Ascending aorta (tissue), 2 donors: ENCODE results near the gene PLEKHA5. TPM values are rescaled to one million over a fixed set of nuclear protein-coding genes. Genes with fewer than 3 reads are reported as not detected.

ENCODE experiments used
- DNase-seq, 2 donors: peaks; one replicate each; pipeline ENCODE4 v3.0.0-alpha.2; 2019; ENCODE audit warnings: low spot score in 2 of 2
- H3K27ac ChIP-seq, 2 donors: fragments of 200-600 bp; sonication (generic); one replicate each; pipeline ENCODE4 v1.5.1; 2016 to 2017; ENCODE audit warnings: mild to moderate bottlenecking in 1 of 2
- H3K27me3 ChIP-seq: fragments of 200-600 bp; sonication (generic); one replicate; pipeline ENCODE4 v1.5.1; 2017
- H3K36me3 ChIP-seq, 2 donors: fragments of 200-600 bp; sonication (generic); one replicate each; pipeline ENCODE4 v1.5.1; 2016
- H3K4me1 ChIP-seq, 2 donors: fragments of 200-600 bp; sonication (generic); one replicate each; pipeline ENCODE4 v1.5.1; 2016 to 2017; ENCODE audit warnings: mild to moderate bottlenecking in 1 of 2
- H3K4me3 ChIP-seq, 2 donors: fragments of 200-600 bp; sonication (generic); one replicate each; pipeline ENCODE4 v1.5.1; 2016 to 2017; ENCODE audit warnings: mild to moderate bottlenecking in 1 of 2
- H3K9me3 ChIP-seq, 2 donors: fragments of 200-600 bp; sonication (generic); one replicate each; pipeline ENCODE4 v1.5.1; 2016
- CTCF ChIP-seq, 3 experiments: fragments of 200-600 bp in 2 of 3; fragments of 450-650 bp in 1 of 3; sonication (generic) in 2 of 3; IDR thresholded peaks; one replicate each; pipeline ENCODE4 v1.5.1; 2016 to 2019; ENCODE audit warnings: antibody characterized with exemption in 3 of 3, mild to moderate bottlenecking in 1 of 3, moderate library complexity in 1 of 3
- intact Hi-C: fragments of 100-400 bp; cut with DNase I; formaldehyde crosslinking; loops from one replicate; pipeline ENCODE4 v1.15.1; 2023
- total RNA-seq: library from RNA; depleted of rRNA; stranded (reverse); fragments of >200 nt; gene quantifications from one replicate; pipeline ENCODE4 v1.1.0, GENCODE V29; 2016

PLEKHA5 gene
- total RNA-seq, 1 donor from 2014 or later: 11.8 TPM

- peaks cover 0 to 8% of the 10 kb centered on the region in 2 donors for H3K36me3 ChIP-seq
- no peaks in the 10 kb centered on the region for H3K27me3 ChIP-seq
- no peak overlapping the region for H3K27ac ChIP-seq
- no peaks in the 10 kb centered on the region for H3K9me3 ChIP-seq
- H3K4me3 ChIP-seq: no peak overlapping the region
- no peaks in the 10 kb centered on the region for H3K4me1 ChIP-seq
- intact Hi-C loops: no loop called here
- DNase-seq: no peak
- TF ChIP-seq CTCF (IDR thresholded peaks at IDR 0.05): no peak
These were observed 176.8 kb downstream of the PLEKHA5 start for GRCh38 chr12:19306366-19306765.

- intact Hi-C loops: no loop called here
- no peak overlapping the region for H3K27ac ChIP-seq
These were observed 177.9 kb downstream of the PLEKHA5 start for GRCh38 chr12:19307451-19307850.

GRCh38 chr12:19311165-19311564 is 181.6 kb downstream of the PLEKHA5 start:
- H3K27ac ChIP-seq: no peak overlapping the region
- intact Hi-C loops: no loop called here
- H3K27me3 ChIP-seq: no peaks in the 10 kb centered on the region
- peaks cover 0 to 8% of the 10 kb centered on the region in 2 donors for H3K36me3 ChIP-seq
- H3K9me3 ChIP-seq: no peaks in the 10 kb centered on the region
- DNase-seq: no peak
- H3K4me3 ChIP-seq: no peak overlapping the region
- no peaks in the 10 kb centered on the region for H3K4me1 ChIP-seq
- TF ChIP-seq CTCF (IDR thresholded peaks at IDR 0.05): no peak

More at GRCh38 chr12:19307451-19307850, 177.9 kb downstream of the PLEKHA5 start:
- no peak for TF ChIP-seq CTCF (IDR thresholded peaks at IDR 0.05)
- Histone ChIP-seq H3K36me3 (peaks cover 0 to 8% of the 10 kb centered on the region in 2 donors), H3K4me3 (no peak overlapping the region), H3K27me3 (no peaks in the 10 kb centered on the region), H3K4me1 (no peaks in the 10 kb centered on the region), H3K9me3 (no peaks in the 10 kb centered on the region)
- DNase-seq: no peak

- no peak for TF ChIP-seq CTCF (IDR thresholded peaks at IDR 0.05)
- Histone ChIP-seq H3K4me1 (no peaks in the 10 kb centered on the region), H3K4me3 (no peak overlapping the region), H3K27ac (no peak overlapping the region), H3K36me3 (no peaks in the 10 kb centered on the region), H3K27me3 (no peaks in the 10 kb centered on the region), H3K9me3 (no peaks in the 10 kb centered on the region)
- intact Hi-C loops: no loop called here
- DNase-seq: no peak
These were observed 183.1 kb downstream of the PLEKHA5 start for GRCh38 chr12:19312637-19313036.

- TF ChIP-seq CTCF (IDR thresholded peaks at IDR 0.05): no peak
- H3K27me3 ChIP-seq: no peaks in the 10 kb centered on the region
- intact Hi-C loops: no loop called here
- H3K4me1 ChIP-seq: no peaks in the 10 kb centered on the region
- H3K36me3 ChIP-seq: no peaks in the 10 kb centered on the region
- H3K27ac ChIP-seq: no peak overlapping the region
- no peak for DNase-seq
- H3K9me3 ChIP-seq: no peaks in the 10 kb centered on the region
- no peak overlapping the region for H3K4me3 ChIP-seq
These were observed 186.9 kb downstream of the PLEKHA5 start for GRCh38 chr12:19316425-19316824.

GRCh38 chr12:19322376-19322775 is 192.8 kb downstream of the PLEKHA5 start:
- H3K36me3 ChIP-seq: peaks cover 4 to 7% of the 10 kb centered on the region in 2 donors
- no peaks in the 10 kb centered on the region for H3K27me3 ChIP-seq
- intact Hi-C loops: no loop called here
- TF ChIP-seq CTCF (IDR thresholded peaks at IDR 0.05): no peak
- no peak overlapping the region for H3K4me3 ChIP-seq
- H3K9me3 ChIP-seq: no peaks in the 10 kb centered on the region
- no peak overlapping the region for H3K27ac ChIP-seq
- no peak for DNase-seq
- H3K4me1 ChIP-seq: no peaks in the 10 kb centered on the region
